ENCODE data around the gene HRH4. TPM values are rescaled to one million over a fixed set of nuclear protein-coding genes. Genes with fewer than 3 reads are reported as not detected.
A peak's percentile ranks its signal among the peaks of the same experiment; 100 is the strongest.

Gene HRH4
- total RNA-seq, 2 experiments from 2014 or later, result 0.16 to 0.26 TPM

- intact Hi-C loops (cut with DNase I, micrococcal nuclease), result no loop called here
- ChIA-PET POLR2A (no interaction called here), CTCF (no interaction called here)
- DNase-seq (no peak), ATAC-seq (no peak)
- Mint-ChIP-seq H3K36me3 (ENCODE audit: low read depth) (no peaks in the 10 kb centered on the region), H3K4me1 (no peaks in the 10 kb centered on the region), H3K27ac (no peak overlapping the region), H3K4me3 (no peak overlapping the region), H3K27me3 (peaks cover 2% of the 10 kb centered on the region), H3K9me3 (ENCODE audit: low read depth) (no peaks in the 10 kb centered on the region)
These were observed 45.7 kb downstream of the HRH4 start for GRCh38 chr18:24506175-24506574.

- Mint-ChIP-seq H3K4me3 (no peak overlapping the region), H3K4me1 (no peaks in the 10 kb centered on the region), H3K36me3 (ENCODE audit: low read depth) (no peaks in the 10 kb centered on the region), H3K27ac (no peak overlapping the region), H3K27me3 (no peaks in the 10 kb centered on the region), H3K9me3 (ENCODE audit: low read depth) (no peaks in the 10 kb centered on the region)
- CTCF ChIA-PET, result no interaction called here
- no peak for ATAC-seq
- DNase-seq, result no peak
- POLR2A ChIA-PET, result no interaction called here
- intact Hi-C loops (cut with DNase I, micrococcal nuclease), result no loop called here
These were observed 49.0 kb downstream of the HRH4 start for GRCh38 chr18:24509435-24509834.

GRCh38 chr18:24514439-24514838 is 54.0 kb downstream of the HRH4 start:
- H3K4me1 Mint-ChIP-seq, result no peaks in the 10 kb centered on the region
- DNase-seq, result peak; percentile 7
- H3K4me3 Mint-ChIP-seq, result no peak overlapping the region
- ChIA-PET CTCF (interaction anchor here (0.6 to 1.7 kb wide), 29 partner anchors 9 to 830 kb away, joined by 3 to 6 read pairs (median 3); no protein-coding TSS in a partner anchor), POLR2A (no interaction called here)
- no peaks in the 10 kb centered on the region for H3K9me3 Mint-ChIP-seq (ENCODE audit: low read depth)
- peak; percentile 98 for ATAC-seq
- no peaks in the 10 kb centered on the region for H3K27me3 Mint-ChIP-seq
- H3K27ac Mint-ChIP-seq, result no peak overlapping the region
- intact Hi-C loops (cut with DNase I, micrococcal nuclease), result no loop called here
- H3K36me3 Mint-ChIP-seq (ENCODE audit: low read depth), result no peaks in the 10 kb centered on the region

GRCh38 chr18:24515721-24516120 is 55.3 kb downstream of the HRH4 start:
- ATAC-seq (no peak), DNase-seq (no peak)
- intact Hi-C loops (cut with DNase I, micrococcal nuclease), result no loop called here
- Mint-ChIP-seq H3K36me3 (ENCODE audit: low read depth) (no peaks in the 10 kb centered on the region), H3K4me3 (no peak overlapping the region), H3K9me3 (ENCODE audit: low read depth) (no peaks in the 10 kb centered on the region), H3K4me1 (no peaks in the 10 kb centered on the region), H3K27me3 (no peaks in the 10 kb centered on the region), H3K27ac (no peak overlapping the region)
- CTCF ChIA-PET, result interaction anchor here (1.7 kb wide), 1 partner anchor 28 kb away, joined by 6 read pairs; no protein-coding TSS in a partner anchor
- POLR2A ChIA-PET, result no interaction called here

DNA sequence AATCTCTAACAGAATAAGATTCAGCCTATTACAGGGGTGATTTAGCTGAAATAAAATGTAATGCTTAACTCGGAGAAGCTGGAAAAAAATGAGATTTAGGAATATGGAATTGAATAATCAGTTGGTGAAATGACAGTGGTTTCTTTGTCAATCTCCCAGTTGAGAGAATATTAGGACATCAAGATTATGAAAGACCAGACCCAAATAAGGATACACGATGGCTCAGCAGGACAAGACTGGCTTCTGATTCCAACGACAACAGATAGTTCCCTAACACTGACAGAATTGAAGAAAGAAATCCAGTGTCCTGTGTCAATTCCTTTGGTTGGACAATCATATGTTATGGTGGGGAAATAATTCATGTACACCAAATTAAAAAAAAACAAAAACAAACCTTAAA is 55.8 kb downstream of the HRH4 start:
- CTCF ChIA-PET, result no interaction called here
- intact Hi-C loops (cut with DNase I, micrococcal nuclease), result no loop called here

GRCh38 chr18:24517554-24517953 is 57.1 kb downstream of the HRH4 start:
- H3K4me1 Mint-ChIP-seq, result no peaks in the 10 kb centered on the region
- POLR2A ChIA-PET, result no interaction called here
- intact Hi-C loops (cut with DNase I, micrococcal nuclease), result no loop called here
- no peaks in the 10 kb centered on the region for H3K9me3 Mint-ChIP-seq (ENCODE audit: low read depth)
- DNase-seq (no peak), ATAC-seq (no peak)
- H3K4me3 Mint-ChIP-seq, result no peak overlapping the region
- CTCF ChIA-PET, result interaction anchor here (0.7 to 1.3 kb wide), 3 partner anchors 13 to 804 kb away, joined by 3 to 4 read pairs (median 4); no protein-coding TSS in a partner anchor
- no peaks in the 10 kb centered on the region for H3K27me3 Mint-ChIP-seq
- no peak overlapping the region for H3K27ac Mint-ChIP-seq
- H3K36me3 Mint-ChIP-seq (ENCODE audit: low read depth), result no peaks in the 10 kb centered on the region

More for the DNA sequence above, 55.8 kb downstream of the HRH4 start:
- Mint-ChIP-seq H3K27me3 (no peaks in the 10 kb centered on the region), H3K36me3 (ENCODE audit: low read depth) (no peaks in the 10 kb centered on the region), H3K4me1 (no peaks in the 10 kb centered on the region), H3K4me3 (no peak overlapping the region), H3K9me3 (ENCODE audit: low read depth) (no peaks in the 10 kb centered on the region), H3K27ac (no peak overlapping the region)
- ATAC-seq (no peak), DNase-seq (no peak)
- POLR2A ChIA-PET, result no interaction called here

GRCh38 chr18:24518596-24518995 is 58.2 kb downstream of the HRH4 start:
- intact Hi-C loops (cut with DNase I, micrococcal nuclease), result no loop called here
- POLR2A ChIA-PET, result no interaction called here

More at GRCh38 chr18:24518596-24518995, 58.2 kb downstream of the HRH4 start:
- CTCF ChIA-PET, result interaction anchor here (0.7 to 1.3 kb wide), 4 partner anchors 12 to 1442 kb away, joined by 3 to 4 read pairs (median 4); no protein-coding TSS in a partner anchor
- H3K4me1 Mint-ChIP-seq, result no peaks in the 10 kb centered on the region
- no peaks in the 10 kb centered on the region for H3K9me3 Mint-ChIP-seq (ENCODE audit: low read depth)
- DNase-seq, result no peak
- no peak for ATAC-seq
- no peaks in the 10 kb centered on the region for H3K36me3 Mint-ChIP-seq (ENCODE audit: low read depth)
- no peak overlapping the region for H3K4me3 Mint-ChIP-seq
- H3K27me3 Mint-ChIP-seq, result no peaks in the 10 kb centered on the region
- no peak overlapping the region for H3K27ac Mint-ChIP-seq

Other genes starting within 250 kb of the HRH4 start
- gene OSBPL1A, start 62.8 kb upstream of the HRH4 start, total RNA-seq, result 1 to 10 TPM; 2.9 to 3.4 TPM
- gene IMPACT, start 34.0 kb upstream of the HRH4 start, total RNA-seq, result 10 to 100 TPM; 15.4 to 18.3 TPM